OCI-LY1 (cell line): ENCODE data around the gene LDLRAD3.

Experiments used
- H2AFZ ChIP-seq: fragments of 200-600 bp; sonication (generic), shearing (Covaris generic); 2 replicates; pipeline ENCODE4 v1.6.0; 2014; ENCODE audit warnings: antibody characterized with exemption, mild to moderate bottlenecking, low read length
- H3F3A ChIP-seq: fragments of 200-600 bp; sonication (generic), shearing (Covaris generic); 2 replicates; pipeline ENCODE4 v1.6.0; 2014; ENCODE audit warnings: mild to moderate bottlenecking, antibody characterized with exemption, low read length, moderate library complexity; ENCODE audit not compliant: insufficient read depth
- H3K27ac ChIP-seq: fragments of 200-600 bp; sonication (generic); 2 replicates; pipeline ENCODE4 v1.5.1; 2014; ENCODE audit warnings: low read length, mixed run types, mild to moderate bottlenecking, low read depth; ENCODE audit not compliant: poor library complexity, severe bottlenecking
- H3K27me3 ChIP-seq: fragments of 200-600 bp; sonication (generic); 2 replicates; pipeline ENCODE4 v1.6.0; 2014; ENCODE audit warnings: antibody characterized with exemption, mild to moderate bottlenecking, low read length, moderate library complexity; ENCODE audit not compliant: insufficient read depth
- H3K36me3 ChIP-seq: fragments of 200-600 bp; sonication (generic); 2 replicates; pipeline ENCODE4 v1.6.1; 2014; ENCODE audit warnings: mild to moderate bottlenecking, antibody characterized with exemption, low read length, moderate library complexity, mixed read lengths; ENCODE audit not compliant: insufficient read depth
- H3K4me1 ChIP-seq: fragments of 200-600 bp; sonication (generic); 2 replicates; pipeline ENCODE4 v1.5.1; 2014; ENCODE audit warnings: mild to moderate bottlenecking, low read length, moderate library complexity; ENCODE audit not compliant: insufficient read depth, severe bottlenecking
- H3K4me2 ChIP-seq: fragments of 200-600 bp; sonication (generic), shearing (Covaris generic); 2 replicates; pipeline ENCODE4 v1.6.1; 2014; ENCODE audit warnings: low read length
- H3K4me3 ChIP-seq: fragments of 200-600 bp; sonication (generic); 2 replicates; pipeline ENCODE4 v1.5.1; 2014; ENCODE audit warnings: low read length, low read depth, mild to moderate bottlenecking, mixed read lengths; ENCODE audit not compliant: poor library complexity, severe bottlenecking
- H3K79me2 ChIP-seq: fragments of 200-600 bp; shearing (Covaris generic); 2 replicates; pipeline ENCODE4 v1.6.1; 2016; ENCODE audit warnings: mixed run types, low read length, mixed read lengths; ENCODE audit not compliant: insufficient read depth
- H3K9ac ChIP-seq: fragments of 200-600 bp; sonication (generic), shearing (Covaris generic); 2 replicates; pipeline ENCODE4 v1.6.1; 2014; ENCODE audit warnings: mild to moderate bottlenecking, low read length, mixed read lengths
- H3K9me2 ChIP-seq: fragments of 200-600 bp; sonication (generic), shearing (Covaris generic); 2 replicates; pipeline ENCODE4 v1.6.1; 2014; ENCODE audit warnings: low read depth, mild to moderate bottlenecking, low read length, mixed read lengths
- H3K9me3 ChIP-seq: fragments of 200-600 bp; shearing (Covaris generic); 2 replicates; pipeline ENCODE4 v1.6.1; 2014; ENCODE audit warnings: low read length, mixed read lengths
- H4K20me1 ChIP-seq: fragments of 200-600 bp; sonication (generic), shearing (Covaris generic); 2 replicates; pipeline ENCODE4 v1.6.0; 2016; ENCODE audit warnings: mild to moderate bottlenecking, low read length; ENCODE audit not compliant: insufficient read depth
- EZH2 ChIP-seq: fragments of 200-600 bp; sonication (generic), shearing (Covaris generic); IDR thresholded peaks from 2 replicates; pipeline ENCODE4 v1.8.0; 2017; ENCODE audit warnings: borderline replicate concordance, mixed run types, mild to moderate bottlenecking, antibody characterized with exemption, low read length, moderate library complexity, mixed read lengths
- TF ChIP-seq, protein P1 (sequence below): fragments of 200-600 bp; sonication (generic), shearing (Covaris generic); IDR thresholded peaks from 2 replicates; pipeline ENCODE4 v1.5.1; 2017; ENCODE audit warnings: mild to moderate bottlenecking, antibody characterized with exemption, low read length, moderate library complexity, mixed read lengths

LDLRAD3 gene

DNA sequence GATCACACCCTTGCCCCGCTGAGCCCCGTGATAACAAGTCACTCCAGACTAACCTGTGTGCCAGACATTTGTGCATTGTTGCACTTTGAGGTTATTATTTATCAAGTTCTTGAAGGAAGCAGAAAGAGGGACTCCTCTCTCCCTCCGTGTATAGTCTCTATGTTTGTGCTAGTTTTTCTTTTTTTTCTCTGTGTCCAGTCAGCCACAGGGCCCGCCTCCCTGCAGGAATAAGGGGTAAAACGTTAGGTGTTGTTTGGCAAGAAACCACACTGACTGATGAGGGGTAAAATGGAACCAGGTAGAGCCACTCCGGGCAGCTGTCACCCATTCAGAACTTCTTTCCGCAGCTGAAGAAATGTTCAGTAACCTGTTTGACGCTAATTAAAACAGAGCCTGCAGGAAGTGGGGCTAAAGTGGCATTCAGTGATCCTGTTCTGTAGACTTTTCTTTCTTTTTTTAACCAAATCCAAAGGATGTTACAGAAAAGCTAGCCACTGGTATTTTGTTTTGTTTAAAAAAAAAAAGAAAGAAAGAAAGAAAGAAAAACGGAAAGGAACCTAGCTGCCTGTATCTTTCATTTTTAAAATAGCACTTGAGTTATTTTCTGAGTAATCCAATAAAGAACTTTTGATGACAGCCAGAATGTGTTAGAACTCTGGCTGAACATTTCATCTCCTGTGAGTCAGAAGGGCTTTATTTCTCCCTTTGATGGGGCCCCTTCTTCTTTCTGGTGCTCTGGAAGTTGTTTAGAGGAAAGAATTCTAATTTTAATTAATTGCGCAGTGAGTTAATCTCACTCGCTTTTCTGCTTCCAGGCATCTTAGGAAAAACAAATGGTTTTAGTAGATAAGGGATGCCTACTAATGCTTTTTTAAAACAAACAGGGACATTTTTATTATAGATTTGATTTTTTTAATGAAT is 287.2 kb downstream of the LDLRAD3 start:
- Histone ChIP-seq H3K9ac (no peak overlapping the region), H4K20me1 (no peaks in the 10 kb centered on the region), H2AFZ (no peak overlapping the region), H3K9me2 (no peaks in the 10 kb centered on the region), H3K4me3 (no peak overlapping the region), H3K79me2 (no peaks in the 10 kb centered on the region), H3K27ac (no peak overlapping the region), H3F3A (no peaks in the 10 kb centered on the region), H3K36me3 (no peaks in the 10 kb centered on the region), H3K4me2 (no peak overlapping the region), H3K4me1 (no peaks in the 10 kb centered on the region), H3K27me3 (no peaks in the 10 kb centered on the region), H3K9me3 (no peaks in the 10 kb centered on the region)
- no peak for TF ChIP-seq EZH2
- TF ChIP-seq, protein P1, sequence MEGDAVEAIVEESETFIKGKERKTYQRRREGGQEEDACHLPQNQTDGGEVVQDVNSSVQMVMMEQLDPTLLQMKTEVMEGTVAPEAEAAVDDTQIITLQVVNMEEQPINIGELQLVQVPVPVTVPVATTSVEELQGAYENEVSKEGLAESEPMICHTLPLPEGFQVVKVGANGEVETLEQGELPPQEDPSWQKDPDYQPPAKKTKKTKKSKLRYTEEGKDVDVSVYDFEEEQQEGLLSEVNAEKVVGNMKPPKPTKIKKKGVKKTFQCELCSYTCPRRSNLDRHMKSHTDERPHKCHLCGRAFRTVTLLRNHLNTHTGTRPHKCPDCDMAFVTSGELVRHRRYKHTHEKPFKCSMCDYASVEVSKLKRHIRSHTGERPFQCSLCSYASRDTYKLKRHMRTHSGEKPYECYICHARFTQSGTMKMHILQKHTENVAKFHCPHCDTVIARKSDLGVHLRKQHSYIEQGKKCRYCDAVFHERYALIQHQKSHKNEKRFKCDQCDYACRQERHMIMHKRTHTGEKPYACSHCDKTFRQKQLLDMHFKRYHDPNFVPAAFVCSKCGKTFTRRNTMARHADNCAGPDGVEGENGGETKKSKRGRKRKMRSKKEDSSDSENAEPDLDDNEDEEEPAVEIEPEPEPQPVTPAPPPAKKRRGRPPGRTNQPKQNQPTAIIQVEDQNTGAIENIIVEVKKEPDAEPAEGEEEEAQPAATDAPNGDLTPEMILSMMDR = no peak

DNA sequence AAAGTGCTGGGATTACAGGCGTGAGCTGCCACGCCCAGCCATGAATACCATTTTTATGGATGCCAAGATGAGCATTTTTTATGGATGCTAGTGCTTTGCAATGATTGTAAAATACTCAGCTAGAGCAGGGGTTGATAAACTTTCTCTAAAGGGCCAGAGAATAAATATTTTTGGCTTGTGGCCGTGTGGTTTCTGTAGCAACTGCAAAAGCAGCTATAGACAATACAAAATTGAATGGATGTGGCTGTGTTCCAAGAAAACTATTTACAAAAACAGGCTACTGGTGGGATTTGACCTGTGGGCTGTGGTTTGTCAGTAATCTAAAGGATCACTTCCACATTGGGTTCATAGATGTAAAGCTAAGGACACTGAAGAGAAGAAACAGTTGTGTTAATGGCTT is 289.3 kb downstream of the LDLRAD3 start:
- no peaks in the 10 kb centered on the region for H3K9me3 ChIP-seq
- H3K9me2 ChIP-seq = no peaks in the 10 kb centered on the region
- H3K27ac ChIP-seq = no peak overlapping the region
- no peak overlapping the region for H2AFZ ChIP-seq
- H3F3A ChIP-seq = no peaks in the 10 kb centered on the region
- H3K4me1 ChIP-seq = no peaks in the 10 kb centered on the region
- no peak for TF ChIP-seq EZH2
- TF ChIP-seq, protein P1 = no peak
- H3K9ac ChIP-seq = no peak overlapping the region
- no peak overlapping the region for H3K4me2 ChIP-seq
- no peaks in the 10 kb centered on the region for H3K79me2 ChIP-seq
- no peaks in the 10 kb centered on the region for H3K27me3 ChIP-seq
- H4K20me1 ChIP-seq = no peaks in the 10 kb centered on the region
- H3K4me3 ChIP-seq = no peak overlapping the region
- no peaks in the 10 kb centered on the region for H3K36me3 ChIP-seq

DNA sequence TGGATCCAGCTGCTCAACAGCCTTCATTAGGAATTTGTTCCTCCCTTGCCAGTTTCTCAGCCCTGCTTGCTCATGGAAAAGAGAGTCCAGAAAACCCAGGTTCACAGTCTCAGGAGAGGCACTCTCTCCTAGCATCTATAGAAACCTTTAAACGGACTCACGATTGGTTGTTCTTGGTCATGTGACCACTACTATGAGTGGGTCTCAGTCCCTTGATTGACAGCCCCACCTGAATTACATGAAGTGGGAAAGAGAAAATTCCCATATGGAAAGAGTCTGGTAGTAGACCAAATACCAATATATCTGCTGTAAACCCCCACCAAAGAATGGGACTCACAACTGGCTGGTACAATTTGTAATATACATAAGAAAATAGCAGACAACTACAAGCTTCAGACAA is 291.0 kb downstream of the LDLRAD3 start:
- Histone ChIP-seq H3K4me3 (no peak overlapping the region), H3K79me2 (no peaks in the 10 kb centered on the region), H3K27me3 (no peaks in the 10 kb centered on the region), H3K36me3 (no peaks in the 10 kb centered on the region), H3K4me2 (no peak overlapping the region), H4K20me1 (no peaks in the 10 kb centered on the region), H3K27ac (no peak overlapping the region), H3K9me3 (no peaks in the 10 kb centered on the region), H3F3A (no peaks in the 10 kb centered on the region), H2AFZ (no peak overlapping the region), H3K9ac (no peak overlapping the region), H3K4me1 (no peaks in the 10 kb centered on the region), H3K9me2 (no peaks in the 10 kb centered on the region)
- TF ChIP-seq EZH2 = no peak
- TF ChIP-seq, protein P1 = no peak
